K562 (cell line): ENCODE data around the gene CCR8. TPM values are rescaled to one million over a fixed set of nuclear protein-coding genes. Genes with fewer than 3 reads are reported as not detected.
"Not testable (repeated sequence)": the region's sequence is repeated elsewhere in the genome, so short reads cannot be mapped to it uniquely, and the experiment has no call there.

ENCODE experiments used
- ATAC-seq: fragments of 200-7000 bp; cut with Tn5 transposase; 3 replicates; pipeline ENCODE4 v1.9.1; 2020; ENCODE audit warnings: moderate library complexity
- BruUV-seq: library from RNA; stranded (reverse); fragments of 400-500 nt; replicated peaks from 2 replicates; lab custom pipeline; 2021; lab: Mats Ljungman, UMichigan
- CTCF ChIA-PET: fragments of 300-600 bp; formaldehyde crosslinking; extraction: SDS; loops from one replicate; lab custom pipeline; 2021; ENCODE audit warnings: low intra/inter-chr PET ratio; lab: Yijun Ruan, JAX
- POLR2A ChIA-PET: fragments of 300-600, 350-650 bp; sonication (Branson Sonifier 250); formaldehyde crosslinking; extraction: SDS; loops from one replicate; lab custom pipeline; 2021; ENCODE audit warnings: antibody characterized with exemption, inconsistent platforms; lab: Yijun Ruan, JAX
- DNase-seq, 4 experiments: peaks; one replicate each; pipeline versions ENCODE4 v3.0.0 to v3.0.0-alpha.2; 2011 to 2018; ENCODE audit warnings: low spot score in 3 of 4, mixed read lengths in 3 of 4; ENCODE audit errors: extremely low read depth in 1 of 4
- FAIRE-seq: peaks from 2 replicates; lab custom pipeline; 2011; peaks lifted over from hg19 to GRCh38; lab: Jason Lieb, UNC
- H2AFZ ChIP-seq: 2 replicates; pipeline ENCODE4 v1.6.0; 2011; ENCODE audit warnings: low read depth, low read length, control low read depth, inconsistent platforms
- H3K27ac ChIP-seq: fragments of 200-600 bp; 3 replicates; pipeline ENCODE4 v1.8.0; 2011; ENCODE audit warnings: low read depth, mild to moderate bottlenecking, control low read depth, inconsistent platforms, low read length, moderate library complexity, mixed read lengths; ENCODE audit errors: extremely low read depth
- H3K27me3 ChIP-seq, 2 experiments: fragments of 300-600 bp in 1 of 2; 2 replicates in 1 of 2; 3 replicates in 1 of 2; pipeline versions ENCODE4 v1.6.0 to v1.8.0; 2011; ENCODE audit warnings: inconsistent platforms in 2 of 2, low read length in 2 of 2, mild to moderate bottlenecking in 1 of 2, mixed read lengths in 1 of 2, moderate library complexity in 1 of 2; ENCODE audit not compliant: control insufficient read depth in 2 of 2, insufficient read depth in 2 of 2
- H3K36me3 ChIP-seq: fragments of 300-600 bp; 3 replicates; pipeline ENCODE4 v1.8.0; 2011; ENCODE audit warnings: mild to moderate bottlenecking, low read length, inconsistent platforms; ENCODE audit not compliant: control insufficient read depth, insufficient read depth
- H3K4me1 ChIP-seq, 2 experiments: fragments of 200-600 bp in 1 of 2; replicated peaks in 1 of 2; 2 replicates in 1 of 2; 3 replicates in 1 of 2; pipeline versions ENCODE4 v1.5.1 to v1.8.0; 2011; ENCODE audit warnings: inconsistent platforms in 2 of 2, low read length in 2 of 2, mild to moderate bottlenecking in 1 of 2, mixed read lengths in 1 of 2, moderate library complexity in 1 of 2; ENCODE audit not compliant: control insufficient read depth in 2 of 2, insufficient read depth in 2 of 2
- H3K4me2 ChIP-seq: 2 replicates; pipeline ENCODE4 v1.6.1; 2011; ENCODE audit warnings: low read length, control low read depth, inconsistent platforms, mixed read lengths; ENCODE audit not compliant: insufficient read depth
- H3K4me3 ChIP-seq: fragments of 200-600 bp; sonication (generic), shearing (Covaris generic); 2 replicates; pipeline ENCODE4 v1.5.1; 2016; ENCODE audit warnings: control low read depth, inconsistent platforms
- H3K79me2 ChIP-seq: fragments of 200-600 bp; 3 replicates; pipeline ENCODE4 v1.8.0; 2011; ENCODE audit warnings: low read length, inconsistent platforms; ENCODE audit not compliant: control insufficient read depth, insufficient read depth
- H3K9ac ChIP-seq, 2 experiments: 2 replicates each; pipeline versions ENCODE4 v1.6.0 to v1.6.1; 2011; ENCODE audit warnings: low read depth in 2 of 2, low read length in 2 of 2, control low read depth in 1 of 2, inconsistent platforms in 1 of 2, mild to moderate bottlenecking in 1 of 2, mixed read lengths in 1 of 2; ENCODE audit not compliant: insufficient read depth in 1 of 2
- H3K9me1 ChIP-seq: one replicate; pipeline ENCODE4 v1.6.0; 2011; ENCODE audit warnings: inconsistent platforms, mild to moderate bottlenecking, low read length, moderate library complexity; ENCODE audit not compliant: control insufficient read depth, insufficient read depth
- H3K9me3 ChIP-seq: replicated peaks from 2 replicates; pipeline ENCODE4 v1.5.1; 2011; ENCODE audit warnings: low read depth, low read length, inconsistent platforms; ENCODE audit not compliant: control insufficient read depth, insufficient read depth
- H4K20me1 ChIP-seq: replicated peaks from 2 replicates; pipeline ENCODE4 v1.6.1; 2011; ENCODE audit warnings: low read length, inconsistent platforms, mixed read lengths; ENCODE audit not compliant: control insufficient read depth, insufficient read depth
- CEBPG ChIP-seq, 3 experiments: fragments of 200-800 bp in 1 of 3; sonication (Bioruptor generic) in 1 of 3; sonication (generic) in 1 of 3; formaldehyde crosslinking in 1 of 3; IDR thresholded peaks in 2 of 3; conservative IDR thresholded peaks in 1 of 3; 2 replicates each; pipeline versions ENCODE4 v1.6.1 to v1.8.0; 2016 to 2022; ENCODE audit warnings: missing compliant biosample characterization in 2 of 3, missing genetic modification characterization in 2 of 3, mild to moderate bottlenecking in 1 of 3, missing genetic modification reagents in 1 of 3
- NELFE ChIP-seq: IDR thresholded peaks from 2 replicates; pipeline ENCODE4 v1.6.1; 2011; ENCODE audit warnings: mild to moderate bottlenecking; ENCODE audit not compliant: insufficient read depth, insufficient read length
- ZNF212 ChIP-seq: fragments of 450-650 bp; formaldehyde crosslinking; IDR thresholded peaks from 2 replicates; pipeline ENCODE4 v1.4.0; 2020; ENCODE audit warnings: mild to moderate bottlenecking
- ZNF507 ChIP-seq: conservative IDR thresholded peaks from 2 replicates; pipeline ENCODE4 v1.6.1; 2017; ENCODE audit warnings: missing genetic modification characterization, missing compliant biosample characterization
- ZNF766 ChIP-seq: fragments of 200-800 bp; sonication (Bioruptor generic); conservative IDR thresholded peaks from 2 replicates; pipeline ENCODE4 v1.6.1; 2016; ENCODE audit warnings: missing genetic modification characterization, missing compliant biosample characterization
- WGBS: fragments of 100-300 bp; shearing (Covaris generic); methylation state at CpG from one replicate; pipeline ENCODE4 v1.1.6; 2016; ENCODE audit warnings: low coverage, mixed read lengths; ENCODE audit not compliant: insufficient coverage; ENCODE audit errors: missing lambda C conversion rate; 5-methylcytosine and 5-hydroxymethylcytosine counted together
- in situ Hi-C: fragments of 300-500 bp; cut with MboI; formaldehyde crosslinking; loops from 4 replicates; pipeline ENCODE4 v1.15.0; 2018; ENCODE audit warnings: inconsistent platforms, mixed read lengths
- intact Hi-C: fragments of 100-400 bp; cut with micrococcal nuclease; formaldehyde crosslinking; loops from 2 replicates; pipeline ENCODE4 v1.14.2; 2022
- polyA plus RNA-seq, 8 experiments: library from polyadenylated mRNA; depleted of rRNA in 4 of 8; stranded (reverse) in 5 of 8; unstranded in 3 of 8; fragments of >200 nt; fragmentation: Nextera tagmentation in 2 of 8; fragmentation: Illumina TruSeq in 1 of 8; extraction: Ambion mirVana in 2 of 8; extraction: Trizol in 1 of 8; gene quantifications; 2 replicates each; pipeline versions ENCODE4 v1.2.1 to v1.2.3, GENCODE V29; 2011 to 2014; ENCODE audit warnings: inconsistent platforms in 1 of 8, missing spikeins in 1 of 8
- total RNA-seq, 7 experiments: library from RNA; depleted of rRNA in 6 of 7; stranded (reverse); fragments of >200 nt in 6 of 7; fragmentation: Illumina TruSeq in 2 of 7; extraction: Trizol in 2 of 7; gene quantifications; 2 replicates each; pipeline versions ENCODE4 v1.2.1 to v1.2.3, GENCODE V29; 2011 to 2021; ENCODE audit warnings: low replicate concordance in 1 of 7

The CCR8 gene
- total and polyA plus RNA-seq, 9 of the 15 experiments (the other 6 are each of a cell fraction or from before 2014, with no cell fraction given): not detected

GRCh38 chr3:39362812-39363211, 33.3 kb downstream of the CCR8 start:
- peaks cover 0 to 11% of the 10 kb centered on the region in 2 experiments; a peak in 2 of 5 replicates for H3K4me1 ChIP-seq
- H3K27ac ChIP-seq: no peak overlapping the region
- BruUV-seq: no TSS peak
- no peaks in the 10 kb centered on the region for H3K79me2 ChIP-seq
- no peaks in the 10 kb centered on the region for H3K36me3 ChIP-seq
- no peak overlapping the region for H3K4me2 ChIP-seq
- H3K27me3 ChIP-seq: peaks cover 0 to 13% of the 10 kb centered on the region in 2 experiments
- ChIA-PET CTCF (no interaction called here), POLR2A (interaction anchor here (0.8 kb wide), 1 partner anchor 12 kb away, joined by 3 read pairs; no protein-coding TSS in a partner anchor)
- DNase-seq (no peak), FAIRE-seq (no peak), ATAC-seq (no peak)
- WGBS: 19% methylated on average over 2 of the region's 2 CpGs
- intact Hi-C loops: no loop called here
- no peaks in the 10 kb centered on the region for H3K9me3 ChIP-seq
- in situ Hi-C loops: no loop called here
- no peaks in the 10 kb centered on the region for H3K9me1 ChIP-seq
- H4K20me1 ChIP-seq: no peaks in the 10 kb centered on the region
- H3K4me3 ChIP-seq: no peak overlapping the region
- H3K9ac ChIP-seq: no peak overlapping the region
- TF ChIP-seq NELFE (no peak), ZNF766 (no peak), ZNF212 (CRISPR knock-in tag) (no peak), CEBPG (CRISPR knock-in tag; IDR thresholded peaks at IDR 0.05) (no peak), CEBPG (tag; conservative IDR thresholded peaks at IDR 0.05 in 1 of 2, IDR thresholded peaks at IDR 0.05 in 1 of 2) (peak in 1 of 2 experiments; percentile 41; a peak in 1 of 4 replicates)
- TF ChIP-seq, all 486 proteins: peak for 1
- no peak overlapping the region for H2AFZ ChIP-seq

GRCh38 chr3:39370450-39370849, 40.9 kb downstream of the CCR8 start:
- H3K36me3 ChIP-seq, CTCF ChIA-PET, H4K20me1 ChIP-seq, H3K4me2 ChIP-seq, H3K9me3 ChIP-seq, H3K79me2 ChIP-seq, DNase-seq, intact Hi-C loops, H2AFZ ChIP-seq, H3K9ac ChIP-seq, H3K4me1 ChIP-seq, in situ Hi-C loops, ATAC-seq, FAIRE-seq, BruUV-seq, POLR2A ChIA-PET, H3K9me1 ChIP-seq, H3K4me3 ChIP-seq, H3K27ac ChIP-seq: not testable (repeated sequence)
- WGBS: 0% methylated on average over 4 of the region's 4 CpGs
- peaks cover 15 to 19% of the 10 kb centered on the region in 2 experiments for H3K27me3 ChIP-seq
- peak; percentile 93 for TF ChIP-seq ZNF507
